MM.1S (cell line): ENCODE data around the gene ATXN1.

ENCODE experiments used
- CTCF ChIP-seq: fragments of 300-600 bp; sonication (generic); IDR thresholded peaks from 2 replicates; pipeline ENCODE4 v1.5.1; 2016; ENCODE audit warnings: antibody characterized with exemption, low read length, mixed read lengths
- EZH2 ChIP-seq: fragments of 300-600 bp; sonication (generic); optimal IDR thresholded peaks from 2 replicates; pipeline ENCODE3; 2017; ENCODE audit warnings: low read depth, mild to moderate bottlenecking, antibody characterized with exemption, low read length, mixed read lengths
- EZH2phosphoT487 ChIP-seq: fragments of 300-600 bp; sonication (generic); IDR thresholded peaks from 2 replicates; pipeline ENCODE4 v1.6.1; 2018; ENCODE audit warnings: antibody characterized with exemption, low read length

- TF ChIP-seq CTCF (no peak), EZH2 (no peak), EZH2phosphoT487 (no peak)
Observed at GRCh38 chr6:16768477-16768830, 7.2 kb upstream of the ATXN1 start.
